ENCODE results near the gene XXYLT1. TPM values are rescaled to one million over a fixed set of nuclear protein-coding genes. Genes with fewer than 3 reads are reported as not detected.

The XXYLT1 gene
- total RNA-seq, 1 donor from 2014 or later, result 16.4 TPM

- no peak for TF ChIP-seq CTCF (conservative IDR thresholded peaks at IDR 0.05; ENCODE audit: low read depth, low read length)
- no peak for DNase-seq (ENCODE audit: low read depth)
- no peak overlapping the region for H3K4me3 ChIP-seq (ENCODE audit: low read depth, low read length)
Measured at GRCh38 chr3:195282961-195283360, 12.0 kb upstream of the XXYLT1 start.

- TF ChIP-seq CTCF (conservative IDR thresholded peaks at IDR 0.05; ENCODE audit: low read depth, low read length), result no peak
- no peak overlapping the region for H3K4me3 ChIP-seq (ENCODE audit: low read depth, low read length)
- no peak for DNase-seq (ENCODE audit: low read depth)
Measured at GRCh38 chr3:195274259-195274966, 3.5 kb upstream of the XXYLT1 start.

DNA sequence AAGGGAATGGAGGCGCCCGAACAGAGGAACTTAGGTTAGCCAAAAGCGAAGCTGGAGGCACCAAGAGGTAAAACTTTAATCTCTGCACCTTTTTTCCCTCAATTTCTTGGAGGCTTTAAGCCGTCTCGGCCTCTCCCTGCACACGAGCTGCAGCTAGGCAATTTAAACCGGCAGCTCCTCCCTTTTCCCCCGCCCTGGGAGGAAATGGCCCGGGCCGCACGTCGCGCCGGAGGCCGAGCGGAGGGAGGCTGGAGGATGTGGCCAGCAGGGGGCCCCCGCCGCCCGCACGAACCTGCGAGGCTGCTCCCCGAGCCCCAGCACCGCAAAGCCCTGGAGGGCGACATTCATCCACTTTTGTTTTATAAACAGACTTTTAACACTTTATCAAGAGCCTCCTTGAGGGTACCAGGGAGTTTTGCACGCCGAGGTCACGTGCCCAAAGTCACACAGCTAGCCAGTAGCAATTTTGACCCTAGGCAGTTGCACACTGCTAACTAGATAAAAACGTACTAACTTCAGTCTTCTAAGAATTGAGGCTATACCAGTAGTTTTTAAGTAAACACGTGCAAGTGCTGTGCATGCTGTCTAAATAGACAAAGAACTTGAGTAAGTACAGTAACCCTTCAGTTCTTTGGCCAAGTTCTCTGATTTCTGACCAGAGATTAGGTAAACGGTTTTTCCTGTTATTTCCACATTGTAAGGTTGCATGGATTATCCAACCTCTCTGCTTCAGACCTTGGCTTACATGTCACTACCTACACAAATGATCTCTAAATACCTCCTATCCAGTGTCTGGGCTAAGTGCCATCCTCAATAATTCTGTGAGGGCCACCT is 668 bp upstream of the XXYLT1 start:
- no peak for DNase-seq (ENCODE audit: low read depth)
- TF ChIP-seq CTCF (conservative IDR thresholded peaks at IDR 0.05; ENCODE audit: low read depth, low read length), result peak; percentile 92
- peak overlapping the region; percentile 71 for H3K4me3 ChIP-seq (ENCODE audit: low read depth, low read length)

DNA sequence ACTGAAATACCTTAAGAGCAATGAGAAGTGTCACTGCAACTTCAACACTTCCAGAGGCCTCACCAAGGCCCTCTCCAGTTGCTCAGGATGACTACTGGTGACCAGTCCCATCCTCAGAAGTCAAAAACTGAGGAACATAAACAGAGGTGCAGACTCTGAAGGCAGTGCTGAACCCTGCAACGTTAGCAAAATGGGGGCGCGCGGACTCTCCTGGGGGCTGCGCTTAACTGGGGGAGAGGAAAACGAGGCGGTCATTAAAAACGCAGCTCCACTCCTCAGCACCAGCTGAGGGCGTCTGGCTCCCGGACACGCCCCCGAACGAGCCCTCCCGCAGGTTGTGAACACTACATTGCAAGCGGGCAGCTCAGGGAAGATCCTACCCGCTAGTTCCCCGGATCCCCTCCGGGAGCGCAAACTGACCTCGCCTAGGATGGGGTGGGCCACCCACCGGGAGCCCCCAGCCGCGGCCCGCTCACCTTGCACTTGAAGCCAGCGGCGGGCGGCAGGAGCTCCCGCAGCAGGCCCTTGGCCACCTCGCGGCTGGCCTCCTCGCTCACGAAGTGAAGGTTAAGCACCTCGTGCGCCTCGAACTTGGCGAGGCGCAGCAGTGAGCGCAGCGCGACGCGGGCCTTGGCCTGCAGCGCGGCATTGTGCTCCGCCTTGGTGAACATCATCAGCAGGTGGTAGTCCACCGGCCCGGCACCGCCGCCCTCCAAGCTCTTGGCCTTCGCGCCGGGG is 711 bp downstream of the XXYLT1 start:
- no peak for TF ChIP-seq CTCF (conservative IDR thresholded peaks at IDR 0.05; ENCODE audit: low read depth, low read length)
- no peak for DNase-seq (ENCODE audit: low read depth)
- peak overlapping the region; percentile 71 for H3K4me3 ChIP-seq (ENCODE audit: low read depth, low read length)

DNA sequence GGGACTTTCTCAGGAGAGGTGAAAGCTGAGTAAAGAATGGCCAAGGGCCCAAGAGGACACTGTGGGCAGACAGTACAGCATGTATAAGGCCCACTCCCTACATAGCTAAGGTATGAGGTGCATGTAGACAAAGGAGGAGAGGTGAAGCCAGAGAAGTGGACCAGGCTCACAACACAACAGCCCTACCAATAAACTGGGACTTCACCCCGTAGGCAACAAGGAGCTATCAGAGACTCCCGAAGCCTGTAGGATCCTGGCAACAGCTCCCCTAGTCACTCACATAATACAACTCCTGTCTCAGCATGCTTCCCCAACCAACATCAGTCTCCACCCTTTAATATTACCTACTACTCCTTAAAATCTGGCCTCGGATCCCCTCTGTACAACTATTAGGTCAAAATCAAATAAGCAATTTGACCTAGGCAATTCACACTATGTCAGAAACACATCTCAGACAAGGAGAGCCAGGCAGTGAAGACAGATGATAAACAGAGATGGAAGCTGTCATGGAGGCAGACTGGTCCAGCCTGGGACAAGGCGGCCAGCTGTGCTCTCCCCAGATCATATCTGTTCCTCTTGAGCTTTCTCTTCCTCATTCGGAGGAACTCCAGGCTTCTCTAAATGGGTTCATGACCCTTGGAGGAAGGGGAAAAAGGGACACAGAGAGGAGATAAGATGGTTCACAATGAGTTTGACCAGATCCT is 1.4 kb downstream of the XXYLT1 start:
- H3K4me3 ChIP-seq (ENCODE audit: low read depth, low read length), result peak overlapping the region; percentile 71
- TF ChIP-seq CTCF (conservative IDR thresholded peaks at IDR 0.05; ENCODE audit: low read depth, low read length), result no peak
- DNase-seq (ENCODE audit: low read depth), result no peak

DNA sequence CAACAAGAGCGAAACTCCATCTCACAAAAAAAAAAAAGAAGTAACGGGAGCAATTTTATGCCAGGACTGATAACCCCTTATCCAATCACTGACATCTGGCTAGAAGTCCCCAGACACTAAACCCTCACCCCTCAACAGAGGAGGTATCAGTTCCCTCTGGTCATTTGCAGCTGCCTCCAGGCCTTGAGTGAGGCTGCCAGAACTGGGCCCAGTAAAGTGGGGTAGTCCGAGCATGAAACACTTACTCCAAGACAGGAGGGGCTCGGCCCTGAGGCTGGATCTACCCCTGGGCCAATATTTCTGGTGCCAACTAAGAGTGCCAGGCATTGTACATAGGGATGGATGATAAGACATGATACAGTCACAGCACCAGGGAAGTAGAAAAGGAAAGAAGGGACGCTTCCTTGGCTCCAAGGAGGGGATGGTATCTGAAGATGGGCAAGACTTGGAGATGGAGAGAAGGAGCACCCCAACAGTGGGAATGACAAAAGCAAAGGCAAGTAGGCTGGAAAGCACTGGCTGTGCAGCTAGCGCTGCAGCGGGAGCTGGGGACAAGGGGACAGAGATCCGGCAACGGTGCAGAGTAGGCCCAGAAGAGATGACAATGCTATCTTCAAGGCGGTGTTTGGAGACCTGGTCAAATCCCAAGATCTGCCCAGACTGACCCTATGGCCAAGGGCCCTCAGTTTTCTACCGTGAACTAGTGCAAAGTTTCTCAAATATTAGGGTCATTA is 2.2 kb downstream of the XXYLT1 start:
- DNase-seq (ENCODE audit: low read depth), result no peak
- H3K4me3 ChIP-seq (ENCODE audit: low read depth, low read length), result no peak overlapping the region
- TF ChIP-seq CTCF (conservative IDR thresholded peaks at IDR 0.05; ENCODE audit: low read depth, low read length), result no peak

All from epithelial cell of proximal tubule (primary cell).